ENCODE results near the gene SPATA18. TPM values are rescaled to one million over a fixed set of nuclear protein-coding genes. Genes with fewer than 3 reads are reported as not detected.

The SPATA18 gene
- total RNA-seq, 2 experiments from 2014 or later = not detected

DNA sequence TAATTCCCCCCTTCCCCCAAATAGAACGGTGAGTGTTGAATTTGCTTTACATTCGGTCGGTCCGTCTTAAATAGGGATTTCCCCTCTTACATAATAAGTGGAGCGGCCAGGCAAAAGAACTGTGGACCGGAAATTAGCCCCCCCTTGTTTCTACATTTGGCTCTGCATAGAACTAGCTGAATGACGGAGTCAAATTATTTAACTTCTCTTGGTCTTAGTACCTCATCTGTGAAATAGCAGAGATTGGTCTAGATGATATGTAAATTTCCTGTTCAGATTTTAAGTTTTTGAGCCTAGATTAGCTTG, 1.3 kb downstream of the SPATA18 start:
- no peaks in the 10 kb centered on the region for H3K9me3 Mint-ChIP-seq
- peaks cover 24% of the 10 kb centered on the region for H3K4me1 Mint-ChIP-seq (ENCODE audit: low read depth)
- no peak overlapping the region for H3K27ac ChIP-seq (ENCODE audit: low read depth in 1 of 2, low read length in 2 of 2)
- DNase-seq (no peak), ATAC-seq (ENCODE audit: poor library complexity) (no peak)
- H3K36me3 ChIP-seq (ENCODE audit: insufficient read depth, low read length) = no peaks in the 10 kb centered on the region
- ChIA-PET CTCF (no interaction called here), POLR2A (no interaction called here)
- no peak overlapping the region for H3K4me3 Mint-ChIP-seq
- no peak overlapping the region for H3K27ac Mint-ChIP-seq
- no peaks in the 10 kb centered on the region for H3K36me3 Mint-ChIP-seq (ENCODE audit: low read depth)
- H3K4me3 ChIP-seq (ENCODE audit: low read length) = no peak overlapping the region
- intact Hi-C loops (cut with DNase I, micrococcal nuclease) = no loop called here
- TF ChIP-seq, protein P1, sequence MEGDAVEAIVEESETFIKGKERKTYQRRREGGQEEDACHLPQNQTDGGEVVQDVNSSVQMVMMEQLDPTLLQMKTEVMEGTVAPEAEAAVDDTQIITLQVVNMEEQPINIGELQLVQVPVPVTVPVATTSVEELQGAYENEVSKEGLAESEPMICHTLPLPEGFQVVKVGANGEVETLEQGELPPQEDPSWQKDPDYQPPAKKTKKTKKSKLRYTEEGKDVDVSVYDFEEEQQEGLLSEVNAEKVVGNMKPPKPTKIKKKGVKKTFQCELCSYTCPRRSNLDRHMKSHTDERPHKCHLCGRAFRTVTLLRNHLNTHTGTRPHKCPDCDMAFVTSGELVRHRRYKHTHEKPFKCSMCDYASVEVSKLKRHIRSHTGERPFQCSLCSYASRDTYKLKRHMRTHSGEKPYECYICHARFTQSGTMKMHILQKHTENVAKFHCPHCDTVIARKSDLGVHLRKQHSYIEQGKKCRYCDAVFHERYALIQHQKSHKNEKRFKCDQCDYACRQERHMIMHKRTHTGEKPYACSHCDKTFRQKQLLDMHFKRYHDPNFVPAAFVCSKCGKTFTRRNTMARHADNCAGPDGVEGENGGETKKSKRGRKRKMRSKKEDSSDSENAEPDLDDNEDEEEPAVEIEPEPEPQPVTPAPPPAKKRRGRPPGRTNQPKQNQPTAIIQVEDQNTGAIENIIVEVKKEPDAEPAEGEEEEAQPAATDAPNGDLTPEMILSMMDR (IDR thresholded peaks at IDR 0.05) = no peak
- peaks cover 15% of the 10 kb centered on the region for H3K4me1 ChIP-seq (ENCODE audit: insufficient read depth, low read length)
- H3K27me3 Mint-ChIP-seq = peaks cover 76% of the 10 kb centered on the region
- peaks cover 35 to 56% of the 10 kb centered on the region in 2 experiments for H3K27me3 ChIP-seq (ENCODE audit: control insufficient read depth in 1 of 2, insufficient read depth in 2 of 2, low read length in 2 of 2)
- H3K9me3 ChIP-seq (ENCODE audit: control insufficient read depth in 1 of 2, insufficient read depth in 1 of 2, low read length in 2 of 2) = peaks cover 0 to 7% of the 10 kb centered on the region in 2 experiments

DNA sequence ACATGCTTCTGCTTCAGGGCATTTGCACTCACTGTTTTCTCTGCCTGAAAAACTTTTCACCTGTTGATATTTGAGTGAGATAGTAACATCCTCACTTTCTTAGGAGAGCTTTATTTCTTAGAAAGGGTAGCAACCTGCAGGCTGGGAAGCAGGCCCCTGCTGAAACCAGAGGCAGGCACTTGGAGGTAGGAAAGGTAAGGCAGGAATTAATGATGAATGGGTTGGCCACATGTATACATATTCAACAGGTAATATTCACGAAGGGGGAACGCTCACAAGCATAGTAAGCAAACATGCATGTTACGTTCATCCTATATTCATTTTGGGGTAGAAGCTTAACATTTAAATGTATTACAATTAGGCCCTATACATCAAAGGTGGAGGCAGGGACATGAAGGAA, 3.1 kb downstream of the SPATA18 start:
- H3K9me3 ChIP-seq (ENCODE audit: control insufficient read depth in 1 of 2, insufficient read depth in 1 of 2, low read length in 2 of 2) = peaks cover 0 to 7% of the 10 kb centered on the region in 2 experiments
- Mint-ChIP-seq H3K4me1 (ENCODE audit: low read depth) (peaks cover 24% of the 10 kb centered on the region), H3K27me3 (peaks cover 61% of the 10 kb centered on the region), H3K36me3 (ENCODE audit: low read depth) (no peaks in the 10 kb centered on the region), H3K4me3 (no peak overlapping the region), H3K27ac (no peak overlapping the region), H3K9me3 (no peaks in the 10 kb centered on the region)
- TF ChIP-seq, protein P1 (IDR thresholded peaks at IDR 0.05) = no peak
- no peak overlapping the region for H3K27ac ChIP-seq (ENCODE audit: low read depth in 1 of 2, low read length in 2 of 2)
- no peaks in the 10 kb centered on the region for H3K36me3 ChIP-seq (ENCODE audit: insufficient read depth, low read length)
- intact Hi-C loops (cut with DNase I, micrococcal nuclease) = no loop called here
- ATAC-seq (ENCODE audit: poor library complexity) = no peak
- ChIA-PET CTCF (no interaction called here), POLR2A (interaction anchor here (2.7 kb wide), 1 partner anchor 16 kb away, joined by 8 read pairs; the partner anchor contains the start of gene SGCB)
- no peak overlapping the region for H3K4me3 ChIP-seq (ENCODE audit: low read length)
- peaks cover 15% of the 10 kb centered on the region for H3K4me1 ChIP-seq (ENCODE audit: insufficient read depth, low read length)
- peaks cover 26 to 46% of the 10 kb centered on the region in 2 experiments for H3K27me3 ChIP-seq (ENCODE audit: control insufficient read depth in 1 of 2, insufficient read depth in 2 of 2, low read length in 2 of 2)
- no peak for DNase-seq

DNA sequence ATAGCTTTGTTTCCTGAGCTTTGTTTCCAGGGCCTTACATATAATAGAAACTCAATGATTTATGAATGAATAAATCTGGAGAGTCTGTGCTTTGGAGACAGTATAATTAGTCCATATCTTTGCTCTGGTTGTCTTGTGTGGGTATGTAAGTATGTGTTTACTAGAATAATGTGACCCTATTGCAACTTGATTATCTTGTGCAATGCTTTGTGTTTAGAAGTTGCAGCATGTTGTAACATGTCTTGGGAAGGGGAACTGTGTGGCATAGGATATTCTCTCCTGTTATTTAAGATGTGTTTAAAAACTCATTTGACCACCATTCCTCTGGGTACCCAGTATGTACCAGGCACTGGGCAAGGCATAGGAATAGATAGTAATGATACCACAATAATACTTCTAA, 6.1 kb downstream of the SPATA18 start:
- TF ChIP-seq, protein P1 (IDR thresholded peaks at IDR 0.05) = no peak
- Histone ChIP-seq H3K4me3 (ENCODE audit: low read length) (no peak overlapping the region), H3K27ac (ENCODE audit: low read depth in 1 of 2, low read length in 2 of 2) (no peak overlapping the region), H3K9me3 (ENCODE audit: control insufficient read depth in 1 of 2, insufficient read depth in 1 of 2, low read length in 2 of 2) (no peaks in the 10 kb centered on the region), H3K27me3 (ENCODE audit: control insufficient read depth in 1 of 2, insufficient read depth in 2 of 2, low read length in 2 of 2) (peaks cover 10 to 23% of the 10 kb centered on the region in 2 experiments), H3K36me3 (ENCODE audit: insufficient read depth, low read length) (no peaks in the 10 kb centered on the region), H3K4me1 (ENCODE audit: insufficient read depth, low read length) (peaks cover 2% of the 10 kb centered on the region)
- Mint-ChIP-seq H3K27ac (no peak overlapping the region), H3K4me1 (ENCODE audit: low read depth) (peaks cover 10% of the 10 kb centered on the region), H3K27me3 (peaks cover 43% of the 10 kb centered on the region), H3K9me3 (no peaks in the 10 kb centered on the region), H3K4me3 (no peak overlapping the region), H3K36me3 (ENCODE audit: low read depth) (no peaks in the 10 kb centered on the region)
- DNase-seq = no peak
- CTCF ChIA-PET = no interaction called here
- no peak for ATAC-seq (ENCODE audit: poor library complexity)
- intact Hi-C loops (cut with DNase I, micrococcal nuclease) = no loop called here
- POLR2A ChIA-PET = no interaction called here

Measured in CD4-positive, alpha-beta T cell (primary cell).